ENCODE data around the gene KLHL7.

Gene KLHL7, protein sequence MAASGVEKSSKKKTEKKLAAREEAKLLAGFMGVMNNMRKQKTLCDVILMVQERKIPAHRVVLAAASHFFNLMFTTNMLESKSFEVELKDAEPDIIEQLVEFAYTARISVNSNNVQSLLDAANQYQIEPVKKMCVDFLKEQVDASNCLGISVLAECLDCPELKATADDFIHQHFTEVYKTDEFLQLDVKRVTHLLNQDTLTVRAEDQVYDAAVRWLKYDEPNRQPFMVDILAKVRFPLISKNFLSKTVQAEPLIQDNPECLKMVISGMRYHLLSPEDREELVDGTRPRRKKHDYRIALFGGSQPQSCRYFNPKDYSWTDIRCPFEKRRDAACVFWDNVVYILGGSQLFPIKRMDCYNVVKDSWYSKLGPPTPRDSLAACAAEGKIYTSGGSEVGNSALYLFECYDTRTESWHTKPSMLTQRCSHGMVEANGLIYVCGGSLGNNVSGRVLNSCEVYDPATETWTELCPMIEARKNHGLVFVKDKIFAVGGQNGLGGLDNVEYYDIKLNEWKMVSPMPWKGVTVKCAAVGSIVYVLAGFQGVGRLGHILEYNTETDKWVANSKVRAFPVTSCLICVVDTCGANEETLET

DNA sequence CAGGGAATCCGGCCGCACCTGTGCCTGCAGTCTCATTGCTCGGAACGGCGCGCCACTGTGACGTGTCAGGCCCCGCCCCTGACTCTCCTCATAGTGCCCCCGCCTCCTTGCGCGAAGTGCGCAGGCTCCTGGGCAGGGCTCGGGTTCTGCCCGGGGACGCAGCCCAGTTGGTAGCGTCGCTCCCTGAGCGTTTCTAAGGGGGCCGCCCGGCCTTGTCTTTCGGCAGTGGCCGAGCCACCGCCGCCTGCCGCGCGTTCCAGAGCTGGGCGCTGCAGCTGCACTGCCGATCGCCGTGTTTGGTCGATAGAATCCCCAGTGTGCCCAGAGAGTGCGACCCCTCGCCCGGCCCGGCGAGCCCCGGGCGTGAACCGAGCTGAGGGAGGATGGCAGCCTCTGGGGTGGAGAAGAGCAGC lies at the start of gene KLHL7:
KLHL7 (plus strand) TSS at position 142 of the 413 bp plus-strand sequence; CDS start at position 384, 242 bp downstream.
- peak; percentile 92 for DNase-seq (ENCODE audit: low read depth)

DNA sequence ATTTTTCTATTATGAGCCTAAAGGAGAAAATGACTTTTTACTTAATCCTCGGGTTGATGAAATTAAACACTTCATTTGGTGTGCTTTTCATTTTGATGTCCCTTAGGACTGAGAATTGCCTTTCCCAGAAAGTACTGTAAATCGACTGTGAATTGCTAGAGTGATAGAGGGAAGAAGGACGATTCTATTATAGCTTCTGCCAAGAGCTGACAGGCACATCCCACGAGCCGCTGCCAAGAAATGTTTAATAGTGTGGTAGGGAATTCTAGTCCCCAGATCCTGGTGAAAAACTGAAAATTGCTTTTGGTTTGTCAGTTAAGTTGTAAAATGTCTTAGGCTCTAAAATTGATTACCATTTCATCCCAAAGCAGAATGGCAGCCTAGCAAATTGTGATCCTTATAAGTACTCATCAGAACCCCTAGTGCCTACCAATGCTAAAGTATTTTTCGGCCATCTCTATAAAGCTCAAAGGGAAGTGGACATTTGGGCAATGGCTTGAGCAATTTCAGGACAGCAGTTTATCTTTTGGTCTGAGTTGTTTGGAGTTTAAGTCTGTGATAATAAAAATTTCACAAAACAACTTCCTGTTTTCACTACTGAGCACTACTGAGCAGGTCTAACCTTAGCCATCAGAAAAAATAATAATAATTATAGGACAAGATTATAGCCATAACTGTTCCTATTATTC lies 47.0 kb upstream of the KLHL7 start:
- no peak for DNase-seq (ENCODE audit: low read depth)

DNA sequence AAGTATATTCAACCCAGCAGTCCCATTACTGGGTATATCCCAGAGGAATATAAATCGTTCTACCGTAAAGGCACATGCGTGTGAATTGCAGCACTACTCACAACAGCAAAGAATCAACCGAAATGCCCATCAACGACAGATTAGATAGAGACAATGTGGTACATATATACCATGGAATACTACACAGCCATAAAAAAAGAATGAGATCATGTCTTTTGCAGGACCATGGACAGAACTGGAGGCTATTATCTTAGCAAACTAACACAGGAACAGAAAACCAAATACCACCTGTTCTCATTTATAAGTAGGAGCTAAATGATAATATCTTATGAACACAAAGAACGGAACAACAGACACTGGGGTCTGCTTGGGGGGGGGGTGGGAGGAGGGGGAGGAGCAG lies 44.3 kb upstream of the KLHL7 start:
- no peak for DNase-seq (ENCODE audit: low read depth)

DNA sequence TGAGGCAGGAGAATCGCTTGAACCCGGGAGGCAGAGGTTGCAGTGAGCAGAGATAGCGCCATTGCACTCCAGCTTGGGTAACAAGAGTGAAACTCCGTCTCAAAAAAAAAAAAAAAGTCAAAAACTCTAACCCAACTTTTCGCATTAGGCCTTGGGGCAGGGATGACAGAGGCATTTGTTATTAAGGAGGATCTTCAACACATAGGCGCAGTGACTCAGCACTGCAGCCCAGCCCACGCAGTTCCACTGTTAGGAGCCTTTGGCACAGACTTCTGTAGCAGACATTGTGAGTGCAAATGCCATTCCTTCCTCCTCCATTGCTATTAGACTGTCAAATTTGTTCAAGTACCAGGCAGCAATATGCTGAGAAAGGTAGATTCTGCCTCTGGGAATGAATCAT lies 43.1 kb upstream of the KLHL7 start:
- DNase-seq (ENCODE audit: low read depth): peak; percentile 29

DNA sequence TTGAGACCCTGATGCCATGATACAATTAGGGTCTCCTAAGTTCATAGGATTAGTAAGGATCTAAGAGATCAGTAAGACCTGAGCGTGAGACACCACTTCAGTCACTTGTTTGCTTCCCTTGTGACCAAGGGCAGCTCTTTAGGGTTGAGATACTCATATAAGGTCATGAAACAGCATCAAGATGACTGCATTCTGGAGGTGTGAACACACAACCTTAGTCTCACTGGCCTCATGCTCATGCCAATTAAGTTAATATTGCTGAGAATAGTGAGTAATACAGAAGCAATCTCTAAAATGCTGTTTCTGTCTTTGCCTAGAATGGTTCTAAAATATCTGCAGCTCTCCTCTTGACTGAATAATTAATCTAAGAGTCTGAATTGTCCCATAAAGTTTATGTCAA lies 39.6 kb upstream of the KLHL7 start:
- peak; percentile 46 for DNase-seq (ENCODE audit: low read depth)

DNA sequence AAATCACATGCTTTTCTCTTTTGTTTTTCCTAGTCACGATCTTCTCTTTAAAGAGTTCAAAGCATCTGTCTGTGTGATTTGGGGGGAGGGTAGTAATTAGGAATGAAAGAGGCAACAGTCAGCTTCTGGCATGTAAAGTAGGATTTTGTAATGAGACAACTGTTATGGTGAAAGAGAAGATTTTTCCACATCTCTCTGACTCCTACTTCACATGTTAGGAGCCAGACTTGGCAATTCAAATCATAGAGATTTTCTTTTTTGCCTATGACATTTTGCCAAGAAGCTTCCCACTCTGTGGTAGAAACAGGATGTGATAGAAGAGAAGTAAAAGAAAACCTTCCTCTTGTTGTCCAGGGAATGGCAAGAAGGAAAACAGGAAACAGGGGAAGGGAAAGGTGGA lies 38.3 kb upstream of the KLHL7 start:
- DNase-seq (ENCODE audit: low read depth): peak; percentile 41

DNA sequence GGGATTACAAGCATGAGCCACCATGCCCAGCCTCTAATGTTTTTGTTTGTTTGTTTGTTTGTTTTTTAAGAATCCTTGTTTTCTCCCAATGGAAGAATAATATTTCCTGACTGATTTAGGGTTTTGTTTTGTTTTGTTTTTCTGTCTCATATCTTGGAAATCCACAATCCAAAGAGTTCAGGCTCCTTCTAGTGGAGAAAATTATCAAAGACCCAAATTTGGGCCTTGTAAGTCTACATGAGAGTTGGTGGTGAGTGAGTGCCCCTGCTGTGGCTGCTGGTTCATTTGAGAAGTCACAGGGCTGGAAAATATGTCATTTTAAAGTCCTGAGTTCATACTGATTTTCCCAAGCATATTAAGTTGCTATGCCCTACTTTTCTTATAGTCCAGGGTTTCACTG lies 33.5 kb upstream of the KLHL7 start:
- no peak for DNase-seq (ENCODE audit: low read depth)

DNA sequence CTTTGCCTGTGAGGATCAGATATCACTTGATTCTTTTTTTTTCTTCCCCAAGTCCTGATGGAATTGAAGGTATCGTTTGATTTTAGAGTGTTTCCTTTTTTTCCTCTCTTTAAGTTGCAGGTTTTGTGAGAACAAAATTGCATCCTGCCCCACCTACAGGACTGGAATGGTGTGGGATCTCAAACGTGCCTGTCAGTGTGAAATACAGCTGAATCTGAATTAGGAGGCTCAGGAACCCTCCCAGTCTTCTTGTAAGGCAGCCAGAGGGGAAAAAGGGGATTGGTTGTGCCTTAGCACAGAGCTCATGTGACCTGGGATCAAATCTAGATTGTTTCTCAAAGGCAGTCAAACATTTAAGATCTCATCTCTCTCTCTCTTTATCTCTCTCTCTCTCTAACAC lies 32.7 kb upstream of the KLHL7 start:
- no peak for DNase-seq (ENCODE audit: low read depth)

DNA sequence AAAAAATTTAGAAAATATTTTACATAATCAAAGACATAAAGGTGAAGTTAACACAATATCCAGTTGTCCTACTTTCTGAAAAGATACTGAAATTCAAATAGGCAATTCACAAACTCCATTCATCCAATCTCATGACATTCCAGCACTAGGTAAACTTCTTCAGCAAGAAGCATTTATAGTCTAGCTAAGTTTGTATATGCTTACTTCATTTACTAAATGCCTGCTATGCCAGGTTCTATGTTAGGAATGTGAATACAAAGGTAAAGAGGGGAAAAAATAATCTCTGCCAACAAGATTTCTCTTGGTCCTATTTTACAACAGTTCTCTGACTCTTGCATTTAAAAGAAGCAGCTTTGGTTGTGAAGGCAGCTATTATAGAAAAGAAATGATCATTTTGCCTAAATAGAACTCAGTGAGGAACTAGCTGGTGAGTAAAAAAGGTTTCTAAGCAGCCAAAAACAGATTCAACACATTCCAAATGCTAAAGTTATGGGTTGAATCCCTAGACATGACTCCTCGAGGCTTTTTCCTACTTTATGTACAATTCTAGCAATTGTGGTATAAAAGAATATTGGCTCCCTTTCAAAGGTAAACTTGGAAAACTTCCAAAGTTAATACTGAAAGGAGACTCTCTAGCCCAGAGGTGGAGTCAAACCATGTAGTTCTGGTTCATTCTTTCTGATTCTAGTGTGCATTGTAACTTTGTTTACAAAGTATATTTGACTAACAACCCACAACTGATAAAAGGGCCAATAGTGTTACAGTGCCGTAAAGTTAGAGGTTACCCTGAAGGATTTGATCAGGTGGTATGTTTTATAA lies 30.9 kb upstream of the KLHL7 start:
- DNase-seq (ENCODE audit: low read depth): no peak

DNA sequence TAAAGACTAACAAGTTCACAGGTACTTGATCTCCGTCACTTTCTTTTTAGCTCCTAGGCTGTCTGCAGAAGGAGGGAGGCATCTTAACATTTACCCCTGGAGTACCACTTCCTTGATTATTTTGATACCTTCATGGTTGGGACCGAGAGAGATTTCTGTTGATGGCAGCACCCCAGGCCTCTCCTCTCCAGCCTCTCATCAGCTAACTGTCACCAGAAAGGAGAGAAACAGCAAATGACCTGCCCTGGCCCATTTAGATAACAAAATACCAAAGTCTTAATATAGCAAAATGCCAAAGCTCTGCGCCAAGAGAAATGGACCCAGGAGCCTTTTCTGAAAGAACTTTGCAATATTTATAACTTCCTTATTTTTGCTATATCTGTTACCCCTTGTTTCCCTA lies 30.0 kb upstream of the KLHL7 start:
- DNase-seq (ENCODE audit: low read depth): no peak

DNA sequence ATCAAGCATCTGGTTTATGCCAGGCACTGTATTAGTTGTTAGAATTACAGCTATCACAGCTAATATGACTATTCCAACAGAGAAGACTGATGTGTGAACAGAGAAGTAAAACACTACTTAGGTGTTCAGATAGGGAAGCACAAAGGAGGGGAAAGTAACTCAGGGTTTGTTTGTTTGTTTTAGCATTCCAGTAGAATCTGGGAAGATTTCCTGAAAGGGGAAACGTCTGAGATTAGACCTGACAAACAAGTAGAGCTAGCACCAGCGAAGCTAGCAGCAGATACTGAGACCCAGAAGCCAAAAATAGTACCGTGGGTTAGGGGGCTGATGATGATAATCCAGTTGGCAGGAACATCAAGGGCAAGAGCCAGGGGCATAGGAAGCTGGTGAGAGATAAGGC lies 28.8 kb upstream of the KLHL7 start:
- no peak for DNase-seq (ENCODE audit: low read depth)

DNA sequence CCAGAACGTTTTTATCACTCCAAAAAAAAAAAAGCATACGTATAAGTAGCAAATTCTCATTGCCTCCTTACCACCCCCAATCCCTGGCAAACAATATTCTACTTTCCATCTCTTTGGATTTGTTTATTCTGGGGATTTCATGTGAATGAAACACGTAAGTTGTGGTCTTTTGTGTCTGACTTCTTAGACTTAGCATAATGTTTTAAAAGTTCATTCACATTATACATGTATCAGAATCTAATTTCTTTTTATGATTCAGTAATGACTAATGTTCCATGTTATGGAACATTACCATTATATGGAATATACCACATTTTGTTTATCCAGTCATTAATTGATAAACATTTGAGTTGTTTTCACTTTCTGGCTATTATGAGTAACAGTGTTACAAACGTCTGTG lies 12.5 kb upstream of the KLHL7 start:
- DNase-seq (ENCODE audit: low read depth): no peak

DNA sequence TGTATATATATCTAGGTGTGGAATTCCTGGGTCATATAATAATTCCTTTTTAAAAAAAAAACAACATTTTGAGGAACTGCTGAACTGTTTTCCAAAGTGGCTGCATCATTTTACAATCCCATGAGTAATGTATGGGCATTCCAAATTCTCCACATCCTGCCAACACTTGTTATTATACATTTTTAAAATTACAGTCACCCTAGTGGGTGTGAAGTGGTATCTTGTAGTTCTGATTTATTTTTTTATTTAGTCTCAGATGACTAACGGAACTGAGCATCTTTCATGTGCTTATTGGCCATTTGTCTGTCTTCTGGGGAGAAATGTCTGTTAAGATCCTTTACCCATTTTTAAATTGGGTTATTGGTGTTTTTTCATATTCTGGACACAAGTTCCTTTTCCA lies 12.0 kb upstream of the KLHL7 start:
- DNase-seq (ENCODE audit: low read depth): peak; percentile 49

DNA sequence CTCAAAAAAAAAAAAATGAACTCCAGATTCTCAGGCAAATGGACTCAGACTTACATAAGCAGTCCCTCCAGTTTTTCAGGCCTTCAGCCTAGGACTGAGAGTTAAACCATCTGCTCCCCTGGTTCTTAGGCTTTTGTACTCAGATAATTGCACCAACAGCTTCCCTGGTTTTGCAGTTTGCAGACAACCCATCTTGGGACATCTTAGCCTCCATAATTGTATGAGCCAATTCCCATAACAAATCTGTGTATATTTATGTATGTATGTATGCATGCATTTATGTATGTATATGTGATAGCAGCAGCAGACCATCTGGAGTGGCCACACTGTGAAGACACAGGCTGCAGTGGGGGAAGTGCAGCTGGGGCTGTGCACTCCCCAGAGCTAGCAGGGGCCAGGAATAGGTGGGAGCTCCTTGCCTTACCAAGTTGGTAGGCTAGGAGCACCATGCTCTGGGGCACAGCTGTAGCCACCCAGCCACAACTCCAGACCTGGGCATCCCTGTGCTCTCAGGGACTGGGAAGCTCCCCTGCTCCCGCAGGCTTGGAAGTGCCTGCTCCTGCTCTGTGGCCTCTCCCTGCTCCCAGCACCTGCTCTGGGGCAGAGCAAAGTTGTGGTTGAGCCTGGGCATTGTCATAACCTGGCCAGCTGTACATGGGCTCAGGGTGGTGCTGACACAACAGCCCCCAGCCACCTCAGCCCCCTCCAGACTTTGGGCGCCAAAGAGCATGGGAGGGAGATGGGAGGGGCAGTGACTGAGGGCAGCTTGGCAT lies 8.9 kb upstream of the KLHL7 start:
- no peak for DNase-seq (ENCODE audit: low read depth)

DNA sequence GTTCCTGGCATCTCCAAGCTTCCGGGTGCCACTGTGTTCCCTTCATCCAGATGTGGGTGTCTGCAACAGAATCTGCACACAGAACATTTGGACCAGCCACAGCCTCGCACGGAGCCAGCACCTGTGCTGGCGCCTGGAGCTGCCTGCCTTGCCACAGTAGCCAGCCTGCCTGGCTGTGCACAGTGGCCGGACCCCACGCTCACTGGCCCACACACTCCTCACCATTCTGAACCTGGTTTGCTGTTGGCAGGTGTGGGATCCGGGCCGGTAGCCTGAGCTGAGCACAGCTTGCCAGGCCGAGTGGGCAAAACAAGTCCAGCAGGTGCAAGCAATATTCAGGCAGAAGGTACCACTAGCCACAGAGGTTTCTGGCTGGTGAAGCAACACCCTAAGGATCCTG lies 7.6 kb upstream of the KLHL7 start:
- DNase-seq (ENCODE audit: low read depth): no peak

DNA sequence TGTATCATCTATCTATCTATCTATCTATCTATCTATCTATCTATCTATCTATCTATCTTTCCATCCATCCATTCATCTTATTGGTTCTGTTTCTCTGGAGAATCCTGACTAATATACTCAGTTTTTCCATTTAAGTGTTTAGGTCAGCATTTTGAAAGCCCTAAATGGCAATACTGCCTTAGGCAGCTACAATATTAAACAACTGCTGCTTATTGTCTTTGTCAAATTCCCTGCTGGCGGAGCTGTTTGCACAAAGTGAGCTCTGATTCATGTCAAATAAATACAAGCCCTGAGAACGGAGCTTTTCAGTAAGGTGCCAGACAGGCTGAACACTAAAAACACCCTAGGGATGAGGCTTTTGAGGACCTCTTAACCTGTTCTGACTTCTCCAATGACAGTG lies 7.1 kb upstream of the KLHL7 start:
- DNase-seq (ENCODE audit: low read depth): no peak

DNA sequence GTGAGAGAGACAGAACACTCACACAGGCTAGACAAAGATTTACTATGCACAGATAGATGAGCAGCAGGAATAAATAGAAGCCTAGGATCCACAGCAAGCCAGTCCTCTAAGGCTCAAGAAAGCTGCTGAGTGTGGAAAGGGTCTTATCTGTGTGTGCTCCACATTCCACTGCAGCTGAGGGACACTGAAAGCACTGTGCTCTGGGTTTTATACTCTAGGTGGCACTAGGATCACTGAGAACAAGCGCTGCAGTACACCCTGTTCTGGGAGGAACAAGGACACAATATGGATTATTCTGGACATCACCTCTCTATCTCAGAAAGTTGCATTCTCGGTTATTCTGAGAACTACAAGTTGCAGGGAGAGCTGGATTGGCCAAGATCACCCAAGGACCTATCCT lies 4.9 kb upstream of the KLHL7 start:
- no peak for DNase-seq (ENCODE audit: low read depth)

DNA sequence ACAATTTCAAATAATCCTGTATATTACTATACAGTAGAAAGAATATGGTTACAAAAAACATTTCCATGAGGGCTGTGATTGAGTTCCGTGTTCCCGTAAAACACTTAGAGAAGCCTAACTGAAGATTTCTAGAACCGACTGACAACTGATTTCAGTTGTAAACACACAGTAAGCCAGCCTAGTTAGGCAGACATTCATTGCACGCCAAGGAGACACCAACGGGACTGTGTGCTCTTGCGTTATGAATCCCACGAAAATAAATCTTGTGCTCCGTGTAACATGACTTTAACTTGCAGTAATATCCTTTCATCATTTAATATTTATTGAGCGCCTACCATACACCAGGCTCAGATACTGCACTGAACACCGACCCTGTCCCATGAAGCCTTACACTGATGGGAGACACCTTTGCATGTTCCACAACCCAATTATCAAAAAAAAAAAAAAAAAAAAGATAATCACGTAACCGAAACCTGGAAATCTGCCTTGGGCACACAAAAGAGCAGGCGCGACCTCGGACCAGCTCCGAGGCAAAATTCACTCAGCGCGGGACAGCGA lies 420 bp upstream of the KLHL7 start:
- DNase-seq (ENCODE audit: low read depth): no peak

DNA sequence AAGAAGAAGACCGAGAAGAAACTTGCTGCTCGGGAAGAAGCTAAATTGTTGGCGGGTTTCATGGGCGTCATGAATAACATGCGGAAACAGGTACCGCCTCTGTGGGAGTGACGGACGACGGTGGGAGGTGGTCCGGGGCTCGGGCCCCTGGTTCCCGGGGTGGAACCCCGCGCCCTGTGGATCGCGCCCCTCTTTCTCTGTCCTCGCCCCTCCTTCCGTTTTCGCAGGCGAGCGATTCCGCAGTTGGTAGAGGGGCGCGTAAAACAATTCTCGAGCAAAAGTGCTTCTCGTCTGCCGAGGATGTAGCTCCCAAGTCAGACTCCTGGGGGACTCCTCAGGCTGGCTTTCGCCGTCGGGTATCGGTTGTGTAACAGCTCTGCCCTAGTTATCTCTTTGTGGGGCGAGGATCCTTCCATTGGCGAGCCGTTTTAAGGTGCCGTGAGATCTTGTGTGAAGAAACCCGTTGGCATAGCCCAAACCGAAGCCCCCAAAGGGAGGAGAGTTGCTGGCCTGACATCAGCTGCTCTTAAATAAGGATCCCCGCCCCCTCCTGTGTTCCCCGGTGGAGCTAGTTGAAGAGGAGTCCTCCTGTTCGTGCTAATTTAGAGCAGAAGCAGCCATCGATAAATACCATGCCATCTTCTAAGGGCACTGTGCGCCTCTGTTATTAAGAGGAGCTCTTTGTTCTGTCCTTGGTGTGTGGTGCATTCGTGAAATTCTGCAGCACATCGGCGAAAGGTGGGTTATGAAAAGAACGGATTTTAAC lies 655 bp downstream of the KLHL7 start:
- DNase-seq (ENCODE audit: low read depth): peak; percentile 67

DNA sequence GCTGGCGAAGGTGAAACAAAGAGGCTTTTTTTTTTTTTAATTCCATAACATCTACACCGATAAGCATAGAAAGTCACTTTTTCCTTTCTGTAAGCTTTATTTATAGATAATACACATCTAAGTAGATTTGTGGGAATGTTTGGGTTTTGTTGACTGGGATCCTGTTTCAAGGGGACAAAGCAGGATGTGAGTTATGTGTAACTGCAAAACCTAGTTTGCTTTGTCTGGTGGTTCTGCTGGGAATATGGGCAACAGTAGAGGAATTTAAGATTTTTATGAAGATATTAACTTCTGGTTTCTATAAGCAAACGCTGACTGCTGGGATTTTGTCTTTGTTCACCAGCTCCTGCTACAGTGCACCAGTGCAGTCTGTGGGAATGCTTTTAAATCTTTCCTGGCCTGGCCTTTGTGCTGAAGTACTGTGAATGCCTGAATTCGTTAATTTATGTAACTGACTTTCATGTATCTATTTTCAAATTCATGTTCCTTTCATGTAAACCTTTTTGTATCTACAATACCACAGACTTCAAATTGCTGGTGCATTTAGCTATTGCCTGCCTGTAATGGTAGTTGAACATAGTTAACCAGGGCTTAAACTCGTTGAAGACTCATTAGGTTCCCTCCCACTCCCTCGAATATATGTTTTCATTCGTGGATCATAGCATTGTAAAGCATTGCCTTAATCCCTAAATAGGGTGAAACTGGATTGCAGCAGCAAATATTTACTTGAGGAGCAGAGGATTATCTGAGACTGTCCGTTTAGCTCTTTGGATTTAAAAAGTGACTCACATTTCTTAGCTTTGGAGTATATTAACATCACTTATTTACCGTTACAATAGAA lies 1.5 kb downstream of the KLHL7 start:
- peak; percentile 20 for DNase-seq (ENCODE audit: low read depth)

Measured in iris pigment epithelial cell (primary cell).